Activated naive CD4-positive, alpha-beta T cell (primary cell): ENCODE measurements around the gene SLC44A4.
"Not testable (repeated sequence)": the region's sequence is repeated elsewhere in the genome, so short reads cannot be mapped to it uniquely, and the experiment has no call there.

Experiments used
- DNase-seq, 4 experiments: peaks; one replicate each; lab custom pipeline; 2025; lab: John Stamatoyannopoulos, UW

Gene SLC44A4

GRCh38 chr6:31827286-31828079 is 51.3 kb downstream of the SLC44A4 start, which contains the start of gene HSPA1B:
Gene HSPA1B, plus strand, starts transcription at chr6:31827738. Its CDS starts 213 bp downstream, at chr6:31827951.
- DNase-seq: peak; percentile 79 to 87 (median 84)

DNA sequence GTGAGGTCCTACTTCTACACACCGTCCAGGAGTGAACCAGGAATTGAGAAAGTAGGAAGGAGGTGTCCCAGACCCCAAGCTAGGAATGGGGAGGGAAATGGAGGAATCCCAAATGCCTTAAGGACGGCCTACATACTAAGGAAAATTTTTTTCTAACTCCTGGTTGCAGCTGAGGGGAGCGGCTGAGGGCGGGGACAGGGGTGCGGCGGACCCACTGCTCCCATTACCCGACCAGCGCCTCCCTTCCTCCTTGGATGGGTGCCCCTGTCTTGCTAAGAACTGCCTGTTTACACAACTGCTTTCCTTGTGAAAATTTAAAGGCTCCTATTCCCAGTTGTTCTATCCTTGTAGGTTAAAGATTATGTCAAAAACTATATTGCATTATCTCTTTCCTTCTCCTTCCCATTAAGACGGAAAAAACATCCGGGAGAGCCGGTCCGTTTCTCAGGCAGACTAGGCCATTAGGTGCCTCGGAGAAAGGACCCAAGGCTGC is 52.0 kb downstream of the SLC44A4 start:
- DNase-seq: peak in 1 of 4 experiments; percentile 29

GRCh38 chr6:31825553-31825952 is 53.2 kb downstream of the SLC44A4 start:
- DNase-seq: no peak

DNA sequence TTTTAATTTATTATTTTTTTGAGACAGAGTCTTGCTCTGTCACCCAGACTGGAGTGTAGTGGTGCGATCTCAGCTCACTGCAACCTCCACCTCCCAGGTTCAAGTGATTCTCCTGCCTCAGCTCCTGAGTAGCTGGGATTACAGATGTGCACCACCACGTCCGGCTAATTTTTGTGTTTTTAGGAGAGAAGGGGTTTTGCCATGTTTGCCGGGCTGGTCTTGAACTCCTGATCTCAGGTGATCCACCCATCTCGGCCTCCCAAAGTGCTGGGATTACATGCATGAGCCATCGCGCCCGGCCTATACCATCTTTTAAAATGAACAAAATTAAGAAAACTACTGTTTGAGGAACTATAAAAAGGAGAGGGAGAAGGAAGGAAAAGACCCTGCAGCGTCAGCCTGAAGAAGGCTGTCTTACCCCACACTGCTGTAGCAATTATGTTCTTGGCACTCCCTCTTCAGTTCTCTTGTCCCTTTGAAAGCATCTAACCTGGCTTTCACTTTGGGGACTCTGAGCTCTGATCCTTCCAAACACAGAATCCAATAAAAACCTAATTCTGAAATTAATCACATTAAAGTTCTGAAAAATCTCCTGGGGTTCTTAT is 55.1 kb downstream of the SLC44A4 start:
- DNase-seq: not testable (repeated sequence)

- DNase-seq: peak in 2 of 4 experiments; percentile 39 to 61
Observed at GRCh38 chr6:31822036-31822821, 56.6 kb downstream of the SLC44A4 start.

GRCh38 chr6:31821301-31822035 is 57.3 kb downstream of the SLC44A4 start:
- DNase-seq: peak in 2 of 4 experiments; percentile 19 to 49

DNA sequence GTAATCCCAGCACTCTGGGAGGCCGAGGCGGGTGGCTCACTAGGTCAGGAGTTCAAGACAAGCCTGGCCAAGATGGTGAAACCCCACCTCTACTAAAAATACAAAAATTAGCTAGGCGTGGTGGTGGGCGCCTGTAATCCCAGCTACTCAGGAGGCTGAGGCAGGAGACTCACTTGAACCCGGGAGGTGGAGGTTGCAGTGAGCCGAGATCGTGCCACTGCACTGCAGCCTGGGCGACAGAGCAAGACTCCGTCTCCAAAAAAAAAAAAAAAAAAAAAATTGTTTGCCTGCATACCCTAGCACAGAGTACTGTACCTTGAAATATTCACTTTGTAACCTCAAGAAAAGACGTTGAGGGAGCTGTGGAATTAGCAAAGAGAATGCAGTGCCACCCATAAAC is 58.4 kb downstream of the SLC44A4 start:
- not testable (repeated sequence) for DNase-seq

DNA sequence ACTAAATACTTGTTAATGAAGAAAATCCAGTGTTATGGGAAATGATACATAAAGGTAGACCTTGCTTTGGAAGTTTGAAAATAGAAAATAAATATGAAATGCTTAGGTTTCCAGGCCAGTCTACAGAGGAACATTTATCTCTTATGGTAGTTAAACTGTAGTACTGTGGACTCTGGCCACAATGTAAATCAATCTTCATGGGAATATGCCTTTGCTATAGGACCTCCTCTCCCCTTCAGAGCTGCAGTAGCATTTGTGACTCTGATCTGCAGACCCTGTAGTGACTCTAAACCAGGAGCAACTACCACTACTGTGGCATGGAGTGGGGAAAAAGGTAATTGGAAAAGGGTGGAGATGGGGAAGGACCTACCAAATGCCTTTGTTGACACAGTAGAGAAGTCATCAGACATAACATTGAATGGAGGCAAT is 58.9 kb downstream of the SLC44A4 start:
- DNase-seq: no peak

- not testable (repeated sequence) for DNase-seq
Observed at GRCh38 chr6:31817929-31818511, 60.8 kb downstream of the SLC44A4 start.

- peak in 1 of 4 experiments; percentile 21 for DNase-seq
Observed at GRCh38 chr6:31817133-31817928, 61.5 kb downstream of the SLC44A4 start.

DNA sequence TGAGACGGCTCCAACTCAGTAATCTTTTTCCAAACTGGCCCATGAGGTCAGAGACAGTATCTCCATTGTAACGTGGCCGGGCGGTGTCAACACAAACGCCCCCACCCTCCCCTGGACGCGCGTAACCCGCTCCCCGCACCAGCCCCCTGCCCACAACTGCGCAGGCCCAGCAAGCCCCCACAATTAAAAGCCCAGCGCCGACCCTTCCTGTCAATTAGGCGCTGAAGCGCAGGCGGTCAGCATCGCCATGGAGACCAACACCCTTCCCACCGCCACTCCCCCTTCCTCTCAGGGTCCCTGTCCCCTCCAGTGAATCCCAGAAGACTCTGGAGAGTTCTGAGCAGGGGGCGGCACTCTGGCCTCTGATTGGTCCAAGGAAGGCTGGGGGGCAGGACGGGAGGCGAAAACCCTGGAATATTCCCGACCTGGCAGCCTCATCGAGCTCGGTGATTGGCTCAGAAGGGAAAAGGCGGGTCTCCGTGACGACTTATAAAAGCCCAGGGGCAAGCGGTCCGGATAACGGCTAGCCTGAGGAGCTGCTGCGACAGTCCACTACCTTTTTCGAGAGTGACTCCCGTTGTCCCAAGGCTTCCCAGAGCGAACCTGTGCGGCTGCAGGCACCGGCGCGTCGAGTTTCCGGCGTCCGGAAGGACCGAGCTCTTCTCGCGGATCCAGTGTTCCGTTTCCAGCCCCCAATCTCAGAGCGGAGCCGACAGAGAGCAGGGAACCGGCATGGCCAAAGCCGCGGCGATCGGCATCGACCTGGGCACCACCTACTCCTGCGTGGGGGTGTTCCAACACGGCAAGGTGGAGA is 63.6 kb downstream of the SLC44A4 start, which contains the start of the genes HSPA1A and HSPA1L:
HSPA1A (plus strand) TSS at position 519 of the 814 bp plus-strand sequence; CDS start at position 733, 214 bp downstream.
HSPA1L (minus strand) TSS at position 259 of the 814 bp plus-strand sequence. CDS start 3,311 bp downstream, outside the sequence.
- peak in 3 of 4 experiments; percentile 35 to 49 (median 46) for DNase-seq

GRCh38 chr6:31814677-31815024 is 64.1 kb downstream of the SLC44A4 start:
- DNase-seq: peak in 2 of 4 experiments; percentile 18 to 51

GRCh38 chr6:31813465-31813849 is 65.3 kb downstream of the SLC44A4 start:
- no peak for DNase-seq
